Activated CD8-positive, alpha-beta memory T cell treated with anti-CD3 and anti-CD28 coated beads for 4 hours (primary cell): Measurements from ENCODE around the gene B9D1.

Experiments used
- DNase-seq, 2 donors: peaks; one replicate each; pipeline ENCODE4 v3.0.0-alpha.2; 2020; ENCODE audit warnings: low read depth in 2 of 2

The B9D1 gene

GRCh38 chr17:19376811-19377210, 14.3 kb upstream of the B9D1 start:
- DNase-seq: no peak

- DNase-seq: no peak
These were observed 13.2 kb upstream of the B9D1 start for GRCh38 chr17:19375732-19376131.

- no peak for DNase-seq
These were observed 11.6 kb upstream of the B9D1 start for GRCh38 chr17:19374136-19374535.

- DNase-seq: no peak
These were observed 10.5 kb upstream of the B9D1 start for GRCh38 chr17:19372866-19373504.

- DNase-seq: no peak
These were observed 9.9 kb upstream of the B9D1 start for GRCh38 chr17:19372439-19372838.

- no peak for DNase-seq
These were observed 9.5 kb upstream of the B9D1 start for GRCh38 chr17:19372011-19372370.

- no peak for DNase-seq
These were observed 8.9 kb upstream of the B9D1 start for GRCh38 chr17:19371259-19372010.

- DNase-seq: no peak
These were observed 8.0 kb upstream of the B9D1 start for GRCh38 chr17:19370493-19370960.

GRCh38 chr17:19369846-19370492, 7.4 kb upstream of the B9D1 start:
- no peak for DNase-seq

GRCh38 chr17:19369107-19369778, 6.7 kb upstream of the B9D1 start:
- no peak for DNase-seq

GRCh38 chr17:19368229-19368628, 5.7 kb upstream of the B9D1 start:
- DNase-seq: no peak

- DNase-seq: no peak
These were observed 4.1 kb upstream of the B9D1 start for GRCh38 chr17:19366637-19366972.

GRCh38 chr17:19365833-19366636, 3.5 kb upstream of the B9D1 start:
- no peak for DNase-seq

- DNase-seq: no peak
These were observed 2.9 kb upstream of the B9D1 start for GRCh38 chr17:19365499-19365817.

GRCh38 chr17:19364699-19365498, 2.4 kb upstream of the B9D1 start:
- DNase-seq: no peak

GRCh38 chr17:19363460-19364035, 1.0 kb upstream of the B9D1 start:
- DNase-seq: no peak

GRCh38 chr17:19363114-19363438, 553 bp upstream of the B9D1 start:
- DNase-seq: no peak

GRCh38 chr17:19361944-19362276, 613 bp downstream of the B9D1 start:
- DNase-seq: no peak

- no peak for DNase-seq
These were observed 1.2 kb downstream of the B9D1 start for GRCh38 chr17:19361326-19361725.

GRCh38 chr17:19360772-19361171, 1.8 kb downstream of the B9D1 start:
- DNase-seq: no peak

- DNase-seq: no peak
These were observed 2.7 kb downstream of the B9D1 start for GRCh38 chr17:19359856-19360255.
